HG03457 (cell line): ENCODE data around the gene PHF8.

Experiments used
- ATAC-seq: cut with Tn5 transposase; IDR thresholded peaks from one replicate; pipeline ENCODE4 v1.9.1; 2021; ENCODE audit warnings: moderate number of reproducible peaks; ENCODE audit not compliant: unreplicated experiment

PHF8 gene

DNA sequence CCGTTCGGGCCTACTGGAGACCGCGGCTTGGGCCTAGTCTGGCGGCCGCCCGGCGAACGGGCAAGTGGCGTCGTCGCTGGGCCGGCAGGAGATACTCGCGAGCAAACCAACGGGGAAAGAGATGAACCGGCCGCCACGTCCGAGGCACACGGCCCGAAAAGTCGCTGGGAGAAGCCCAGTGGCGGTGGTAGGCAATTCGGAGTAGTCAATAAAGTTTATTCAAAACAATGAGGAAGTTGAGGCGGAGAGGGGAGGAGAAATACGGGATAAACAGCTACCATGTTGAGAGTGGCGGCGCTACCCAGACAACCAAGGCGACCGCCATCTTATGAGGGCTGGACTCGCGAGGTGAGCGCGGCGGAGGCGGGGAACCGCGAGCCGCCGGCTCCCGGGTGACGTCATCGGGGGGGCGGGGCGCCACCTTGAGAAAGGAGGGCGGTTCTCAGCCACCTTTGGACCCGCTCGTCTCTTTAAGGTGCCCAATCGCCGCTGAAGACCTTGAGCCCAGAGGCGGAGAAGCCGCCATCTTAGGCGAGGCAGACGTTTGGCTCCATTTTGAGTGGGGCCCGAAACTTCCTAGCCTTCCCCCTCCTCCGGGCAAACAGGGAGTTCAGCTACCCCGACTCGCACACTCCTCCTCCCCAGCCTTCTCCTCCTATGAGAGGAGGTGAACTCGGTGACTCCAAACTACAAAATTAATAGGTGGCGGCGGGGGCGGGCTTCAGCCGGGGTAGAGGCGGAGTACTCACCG is at the start of gene PHF8:
TSS of gene PHF8 (minus strand) at position 348 of the 751 bp plus-strand sequence. CDS start 1,745 bp downstream, outside the sequence.
- peak; percentile 76 for ATAC-seq

DNA sequence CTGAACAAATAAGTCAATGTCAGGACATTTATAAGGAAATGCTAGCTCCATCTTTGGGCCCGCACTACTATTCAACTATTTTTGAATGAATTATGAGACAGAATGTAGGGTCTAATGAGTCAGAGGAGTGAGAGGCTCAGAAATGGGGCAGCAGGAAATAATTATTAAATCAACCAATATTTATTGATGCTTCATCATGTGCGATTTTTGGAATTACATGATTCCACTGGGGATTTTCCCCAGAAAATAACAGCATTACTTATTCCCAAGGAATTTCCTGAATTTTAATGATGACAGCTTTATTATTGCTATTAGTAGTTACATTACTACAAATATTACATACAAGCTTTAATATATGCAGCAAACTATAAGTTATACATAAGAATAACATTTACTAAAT is 49.3 kb upstream of the PHF8 start:
- ATAC-seq: no peak

DNA sequence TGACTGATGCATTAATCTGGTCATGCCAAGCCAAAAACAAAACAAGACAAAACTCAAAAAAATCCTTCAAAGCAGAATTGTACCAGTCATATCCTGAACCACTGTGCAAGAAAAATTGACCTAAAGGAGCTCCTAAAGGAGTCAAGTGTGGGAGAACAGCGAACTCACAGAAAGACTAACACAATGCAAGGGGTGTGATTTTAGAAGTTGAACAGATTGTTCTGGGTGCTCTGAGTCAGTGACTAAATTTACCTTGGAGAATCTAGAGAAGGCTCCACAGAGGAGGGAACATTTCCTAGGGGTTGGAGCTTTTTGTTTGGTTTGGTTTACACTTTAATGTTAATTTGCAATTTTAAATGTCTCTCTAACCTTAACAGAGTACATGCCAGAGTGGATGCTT is 48.9 kb upstream of the PHF8 start:
- ATAC-seq: no peak

DNA sequence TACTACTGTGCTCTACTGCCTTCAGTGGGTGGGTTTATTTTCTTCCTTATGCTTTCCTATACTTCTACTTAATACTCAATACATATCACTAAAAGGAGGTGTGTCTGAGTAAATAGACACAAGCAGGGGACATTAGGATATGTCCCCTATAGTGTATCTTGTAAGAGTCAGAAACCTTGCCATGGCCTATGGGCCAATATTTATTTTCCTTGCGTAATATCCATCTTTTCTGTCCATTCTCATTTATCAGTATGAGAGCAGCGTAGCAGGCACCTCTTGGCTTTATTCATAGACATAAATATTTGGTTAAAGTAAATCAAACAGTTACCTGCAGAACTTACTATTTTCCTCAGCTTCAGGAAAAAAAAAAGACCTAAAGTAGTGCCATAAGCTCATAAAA is 46.6 kb upstream of the PHF8 start:
- ATAC-seq: no peak

- no peak for ATAC-seq
Observed at GRCh38 chrX:54089191-54089590, 44.9 kb upstream of the PHF8 start.

- ATAC-seq: no peak
Observed at GRCh38 chrX:54087661-54088060, 43.4 kb upstream of the PHF8 start.

GRCh38 chrX:54085666-54086065 is 41.4 kb upstream of the PHF8 start:
- no peak for ATAC-seq

DNA sequence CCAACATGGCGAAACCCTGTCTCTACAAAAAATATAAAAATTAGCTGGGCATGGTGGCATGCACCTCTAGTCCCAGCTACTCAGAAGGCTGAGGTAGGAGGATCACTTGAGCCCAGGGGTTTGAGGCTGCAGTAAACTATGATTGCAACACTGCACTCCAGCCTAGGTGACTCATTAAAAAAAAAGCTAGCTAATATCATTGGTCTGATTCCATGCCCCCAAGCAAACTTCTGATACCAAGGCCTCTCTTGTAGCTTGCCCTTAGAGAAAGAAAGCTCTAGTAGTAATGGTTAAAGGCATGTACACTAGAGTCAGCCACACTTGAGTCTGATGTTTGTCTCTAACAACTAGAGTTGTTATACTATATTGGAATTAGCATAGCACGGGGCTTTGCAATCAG is 32.6 kb upstream of the PHF8 start:
- ATAC-seq: no peak

DNA sequence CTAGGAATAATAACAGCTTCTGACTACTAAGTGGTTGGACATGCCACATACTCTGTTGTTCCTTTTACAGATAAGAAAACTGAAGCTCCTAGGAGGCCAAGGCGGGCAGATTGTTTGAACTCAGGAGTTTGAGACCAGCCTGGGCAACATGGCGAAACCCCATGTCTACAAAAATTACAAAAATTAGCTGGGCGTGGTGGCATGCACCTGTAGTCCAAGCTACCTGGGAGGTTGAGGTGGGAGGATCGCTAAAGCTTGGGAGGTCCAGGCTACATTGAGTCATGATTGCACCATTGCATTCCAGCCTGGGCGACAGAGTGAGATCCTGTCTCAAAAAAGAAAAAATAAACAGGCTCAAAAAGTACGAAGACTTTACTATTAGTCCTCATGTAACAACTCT is 30.6 kb upstream of the PHF8 start:
- ATAC-seq: no peak

DNA sequence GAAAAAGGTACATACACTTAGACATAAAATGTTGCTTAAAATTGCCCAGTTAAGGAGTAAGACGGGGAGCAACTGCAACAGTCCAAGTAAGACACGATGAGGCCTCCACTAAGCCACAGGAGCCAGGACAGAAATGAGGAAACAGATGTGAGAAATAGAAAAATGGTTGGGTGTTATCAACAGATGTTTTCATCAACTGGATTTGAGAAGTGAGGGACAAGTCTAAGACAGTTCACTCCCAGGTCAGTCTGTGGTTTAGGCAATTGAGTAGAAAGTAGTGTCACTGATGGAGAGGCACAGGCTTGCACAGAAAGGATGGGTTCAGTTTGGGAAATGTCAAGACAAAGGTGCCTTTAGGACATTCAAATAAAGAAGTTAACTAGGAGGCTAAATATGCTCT is 23.5 kb upstream of the PHF8 start:
- no peak for ATAC-seq

DNA sequence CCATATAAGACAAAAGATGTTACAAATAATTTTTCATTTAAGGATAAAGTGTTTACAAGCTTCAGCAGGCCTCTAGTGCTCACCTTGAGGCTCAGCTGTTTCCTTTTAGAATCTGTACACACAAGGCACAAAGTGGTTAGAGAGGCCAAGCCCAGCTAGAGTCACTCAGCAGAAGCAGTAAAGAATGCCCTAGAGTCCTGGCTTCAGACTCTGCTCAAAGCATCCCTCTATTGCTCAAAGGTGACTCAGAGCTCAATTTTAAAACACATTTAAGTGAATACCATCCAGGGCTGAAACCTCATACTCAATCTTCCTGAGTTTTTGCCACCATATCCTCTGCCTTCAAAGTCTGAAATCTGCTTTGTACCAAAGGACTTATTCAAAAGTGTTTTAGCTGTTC is 22.6 kb upstream of the PHF8 start:
- ATAC-seq: no peak

DNA sequence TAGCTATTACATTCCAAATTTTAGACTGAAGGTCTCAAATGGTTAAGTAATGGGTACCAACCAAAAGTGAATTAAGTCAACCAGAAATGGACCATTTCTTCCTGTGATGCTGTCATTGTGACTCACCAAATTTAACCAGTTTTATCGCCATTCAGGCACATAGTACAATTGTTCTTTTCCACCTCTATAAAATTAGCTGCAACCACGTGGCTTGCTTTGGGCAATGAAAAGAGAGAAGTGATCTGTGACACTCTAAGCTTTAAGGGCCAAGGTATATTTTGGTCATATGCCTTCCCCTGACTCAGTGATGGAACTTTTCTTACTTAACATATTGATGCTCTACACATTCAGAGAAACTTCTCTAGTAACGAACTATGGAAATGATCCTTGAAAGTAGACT is 20.3 kb upstream of the PHF8 start:
- no peak for ATAC-seq

- ATAC-seq: no peak
Observed at GRCh38 chrX:54063361-54063760, 19.1 kb upstream of the PHF8 start.

DNA sequence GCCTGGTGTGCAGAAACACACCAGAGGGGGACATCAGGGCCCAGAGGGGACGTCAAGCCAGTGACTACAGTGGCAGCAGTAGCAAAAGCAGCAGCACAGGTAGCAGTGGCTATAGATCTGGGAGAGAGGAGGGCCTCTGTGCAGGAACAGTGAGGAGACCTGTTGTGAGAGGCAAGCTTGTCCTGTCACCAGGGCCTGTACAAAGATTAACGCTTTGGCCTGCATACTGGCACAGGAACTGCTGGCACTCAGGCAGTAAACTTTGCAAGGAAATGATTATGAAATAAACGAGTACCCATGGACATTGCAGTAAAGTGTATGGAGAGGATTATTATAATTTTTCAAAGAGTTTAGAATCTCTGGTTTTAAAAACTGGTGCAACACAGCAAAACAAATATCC is 5.5 kb upstream of the PHF8 start:
- ATAC-seq: no peak

- ATAC-seq: no peak
Observed at GRCh38 chrX:54048412-54048811, 4.1 kb upstream of the PHF8 start.

DNA sequence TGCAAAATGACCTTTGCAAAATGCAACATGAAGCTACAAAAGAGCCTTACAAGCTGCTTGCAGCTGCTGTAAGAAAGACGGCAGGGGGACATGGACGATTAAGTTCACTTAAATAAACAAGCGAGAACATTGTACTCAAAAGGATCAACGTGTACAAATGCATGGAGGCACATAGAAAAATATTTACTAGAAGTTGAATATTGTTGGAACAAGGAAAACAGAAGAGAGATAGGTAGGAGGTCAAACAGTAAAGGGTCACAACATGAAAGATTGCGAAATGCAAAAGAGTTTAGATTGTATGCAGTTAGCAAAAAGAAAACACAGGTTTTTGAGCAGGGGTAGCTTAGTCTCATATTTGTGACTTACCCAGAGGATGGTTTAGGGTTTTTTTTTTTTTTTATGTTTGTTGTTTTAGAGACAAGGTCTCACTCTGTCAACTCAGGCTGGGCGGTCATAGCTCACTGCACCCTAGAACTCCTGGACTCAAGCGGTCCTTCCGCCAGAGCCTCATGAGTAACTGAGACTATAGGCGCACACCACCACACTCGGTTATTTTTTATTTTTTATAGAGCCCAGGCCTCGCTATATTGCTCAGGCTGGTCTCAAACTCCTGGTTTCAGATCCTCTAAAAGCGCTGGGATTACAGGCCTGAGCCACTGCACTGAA is 1.4 kb upstream of the PHF8 start:
- ATAC-seq: no peak

GRCh38 chrX:54044877-54045338 is 635 bp upstream of the PHF8 start:
- no peak for ATAC-seq

DNA sequence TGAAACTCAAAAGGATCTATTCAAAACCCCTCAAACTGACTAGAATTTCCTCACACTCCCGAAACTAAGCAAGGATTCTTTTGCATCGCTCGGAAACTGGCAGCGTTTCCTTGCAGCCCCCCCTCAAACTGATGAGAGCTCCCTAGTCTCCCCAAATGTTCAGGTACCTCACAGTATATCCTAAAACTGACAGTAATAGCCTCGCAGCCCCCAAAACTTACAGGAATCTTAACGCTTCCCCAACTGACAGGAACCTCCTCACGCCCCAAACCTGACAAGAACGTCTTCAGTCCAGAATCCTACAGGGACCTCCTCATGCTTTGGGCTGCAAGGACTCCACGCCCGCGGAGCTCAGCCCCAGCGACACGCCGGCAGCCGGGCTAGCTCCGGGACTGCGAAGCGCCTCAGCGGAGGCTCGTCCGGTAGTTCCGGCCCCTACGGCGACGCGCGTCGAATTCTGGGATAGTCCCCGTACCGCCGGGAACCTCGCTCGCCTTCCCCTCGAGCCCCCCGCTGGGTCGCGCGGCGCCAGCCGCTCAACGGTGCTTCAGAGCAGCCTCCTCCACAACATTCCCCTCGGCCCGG is 640 bp downstream of the PHF8 start:
- ATAC-seq: peak; percentile 15

GRCh38 chrX:54043056-54043455 is 1.2 kb downstream of the PHF8 start:
- ATAC-seq: no peak

- no peak for ATAC-seq
Observed at GRCh38 chrX:54042609-54043021, 1.7 kb downstream of the PHF8 start.

- no peak for ATAC-seq
Observed at GRCh38 chrX:54030329-54030728, 13.9 kb downstream of the PHF8 start.

DNA sequence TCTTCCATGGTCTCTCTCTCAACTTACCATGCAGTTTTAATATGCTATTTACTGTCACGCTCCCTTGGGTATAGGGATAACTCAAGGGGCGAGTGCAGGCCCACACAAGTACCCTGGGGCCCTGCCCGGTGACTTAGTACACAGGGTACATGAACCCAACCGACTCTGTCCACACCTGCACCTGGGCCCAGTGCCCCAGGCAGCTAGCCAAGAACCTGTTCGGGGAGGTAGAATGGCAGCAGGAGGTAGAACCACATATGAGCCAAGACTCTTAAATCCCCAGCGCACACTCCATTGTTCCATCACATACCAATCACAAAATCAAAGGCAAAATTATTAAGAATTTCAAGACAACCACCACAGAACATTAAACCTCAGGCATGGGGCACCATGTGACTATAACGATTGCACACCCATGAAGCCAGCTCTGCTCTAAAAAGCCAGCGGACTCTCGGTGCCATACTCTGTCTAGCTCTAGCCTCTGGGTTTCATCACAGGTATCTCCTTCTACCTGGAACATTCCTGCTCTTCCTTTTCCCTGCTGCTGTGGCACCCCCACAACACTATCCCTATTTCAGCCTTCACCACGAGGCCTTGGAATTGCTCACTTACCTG is 14.6 kb downstream of the PHF8 start:
- ATAC-seq: no peak
